ENCODE measurements around the gene RPL15.
"Not testable (repeated sequence)": the region's sequence is repeated elsewhere in the genome, so short reads cannot be mapped to it uniquely, and the experiment has no call there.

Gene RPL15

GRCh38 chr3:23889950-23890349 is 27.0 kb upstream of the RPL15 start:
- no peak for DNase-seq (ENCODE audit: low read depth)

GRCh38 chr3:23894254-23895061 is 22.5 kb upstream of the RPL15 start:
- DNase-seq (ENCODE audit: low read depth): no peak

- no peak for DNase-seq (ENCODE audit: low read depth)
Observed at GRCh38 chr3:23895181-23895580, 21.8 kb upstream of the RPL15 start.

- peak; percentile 26 for DNase-seq (ENCODE audit: low read depth)
Observed at GRCh38 chr3:23900744-23901143, 16.2 kb upstream of the RPL15 start.

- no peak for DNase-seq (ENCODE audit: low read depth)
Observed at GRCh38 chr3:23904545-23904944, 12.4 kb upstream of the RPL15 start.

GRCh38 chr3:23909341-23909740 is 7.6 kb upstream of the RPL15 start:
- DNase-seq (ENCODE audit: low read depth): no peak

GRCh38 chr3:23911397-23911796 is 5.5 kb upstream of the RPL15 start:
- no peak for DNase-seq (ENCODE audit: low read depth)

GRCh38 chr3:23912335-23912734 is 4.6 kb upstream of the RPL15 start:
- DNase-seq (ENCODE audit: low read depth): not testable (repeated sequence)

- DNase-seq (ENCODE audit: low read depth): no peak
Observed at GRCh38 chr3:23913182-23913581, 3.8 kb upstream of the RPL15 start.

- DNase-seq (ENCODE audit: low read depth): no peak
Observed at GRCh38 chr3:23913873-23914743, 2.8 kb upstream of the RPL15 start.

- peak; percentile 36 for DNase-seq (ENCODE audit: low read depth)
Observed at GRCh38 chr3:23915537-23916108, 1.3 kb upstream of the RPL15 start.

GRCh38 chr3:23916152-23916885 is 613 bp upstream of the RPL15 start:
- no peak for DNase-seq (ENCODE audit: low read depth)

- not testable (repeated sequence) for DNase-seq (ENCODE audit: low read depth)
Observed at GRCh38 chr3:23917679-23918303, 859 bp downstream of the RPL15 start.

- DNase-seq (ENCODE audit: low read depth): not testable (repeated sequence)
Observed at GRCh38 chr3:23918331-23918730, 1.4 kb downstream of the RPL15 start.

GRCh38 chr3:23919628-23920027 is 2.7 kb downstream of the RPL15 start:
- DNase-seq (ENCODE audit: low read depth): no peak

- DNase-seq (ENCODE audit: low read depth): no peak
Observed at GRCh38 chr3:23920151-23920655, 3.3 kb downstream of the RPL15 start.

- DNase-seq (ENCODE audit: low read depth): peak; percentile 51
Observed at GRCh38 chr3:23921052-23921511, 4.2 kb downstream of the RPL15 start.

GRCh38 chr3:23923786-23924185 is 6.9 kb downstream of the RPL15 start:
- DNase-seq (ENCODE audit: low read depth): no peak

- DNase-seq (ENCODE audit: low read depth): no peak
Observed at GRCh38 chr3:23926246-23926645, 9.3 kb downstream of the RPL15 start.

- DNase-seq (ENCODE audit: low read depth): no peak
Observed at GRCh38 chr3:23926736-23927135, 9.8 kb downstream of the RPL15 start.

GRCh38 chr3:23928524-23928923 is 11.6 kb downstream of the RPL15 start:
- DNase-seq (ENCODE audit: low read depth): peak; percentile 31

Measured in ELR (cell line).